ENCODE results near the gene STXBP5L. TPM values are rescaled to one million over a fixed set of nuclear protein-coding genes. Genes with fewer than 3 reads are reported as not detected.
"Not testable (repeated sequence)": the region's sequence is repeated elsewhere in the genome, so short reads cannot be mapped to it uniquely, and the experiment has no call there.

STXBP5L gene
- total and polyA plus RNA-seq, 2 donors, result 1.8 to 3.4 TPM

GRCh38 chr3:121436641-121437040 is 528.6 kb downstream of the STXBP5L start:
- Histone ChIP-seq H3K4me1 (ENCODE audit: insufficient read depth) (no peaks in the 10 kb centered on the region), H3K27ac (ENCODE audit: low read depth) (no peak overlapping the region), H3K36me3 (ENCODE audit: insufficient read depth) (no peaks in the 10 kb centered on the region), H3K4me3 (ENCODE audit: low read depth, low read length) (no peak overlapping the region)
- 77% methylated on average over 3 of the region's 3 CpGs for WGBS
- DNase-seq (ENCODE audit: extremely low spot score), result no peak

DNA sequence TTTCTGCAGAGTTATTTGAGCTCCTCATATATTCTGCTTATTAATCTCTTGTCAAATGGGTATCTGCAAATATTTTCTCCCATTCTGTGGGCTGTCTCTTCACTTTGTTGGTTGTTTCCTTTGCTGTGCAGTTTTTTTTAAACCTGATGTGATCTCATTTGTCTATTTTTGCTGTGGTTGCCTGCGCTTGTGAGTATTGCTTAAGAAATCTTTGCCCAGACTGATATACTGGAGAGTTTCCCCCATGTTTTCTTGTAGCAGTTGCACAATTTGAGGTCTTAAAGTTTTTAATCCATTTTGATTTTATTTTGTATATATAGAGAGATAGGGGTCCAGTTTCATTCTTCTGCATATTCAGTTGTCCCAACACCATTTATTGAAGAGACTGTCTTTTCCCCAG is 535.5 kb downstream of the STXBP5L start:
- Histone ChIP-seq H3K36me3 (ENCODE audit: insufficient read depth) (no peaks in the 10 kb centered on the region), H3K27ac (ENCODE audit: low read depth) (no peak overlapping the region), H3K4me1 (ENCODE audit: insufficient read depth) (no peaks in the 10 kb centered on the region), H3K4me3 (ENCODE audit: low read depth, low read length) (no peak overlapping the region)
- 99% methylated on average over 1 of the region's 1 CpG for WGBS
- DNase-seq (ENCODE audit: extremely low spot score), result no peak

- H3K4me1 ChIP-seq (ENCODE audit: insufficient read depth); H3K27ac ChIP-seq (ENCODE audit: low read depth); DNase-seq (ENCODE audit: extremely low spot score); H3K36me3 ChIP-seq (ENCODE audit: insufficient read depth); H3K4me3 ChIP-seq (ENCODE audit: low read depth, low read length): not testable (repeated sequence)
- 86% methylated on average over 12 of the region's 12 CpGs for WGBS
Observed at GRCh38 chr3:121451752-121452151, 543.7 kb downstream of the STXBP5L start.

GRCh38 chr3:121462565-121462964 is 554.6 kb downstream of the STXBP5L start:
- Histone ChIP-seq H3K27ac (ENCODE audit: low read depth) (no peak overlapping the region), H3K4me1 (ENCODE audit: insufficient read depth) (no peaks in the 10 kb centered on the region), H3K36me3 (ENCODE audit: insufficient read depth) (no peaks in the 10 kb centered on the region), H3K4me3 (ENCODE audit: low read depth, low read length) (no peak overlapping the region)
- no peak for DNase-seq (ENCODE audit: extremely low spot score)
- WGBS, result 93% methylated on average over 3 of the region's 3 CpGs

- no peak for DNase-seq (ENCODE audit: extremely low spot score)
- no peaks in the 10 kb centered on the region for H3K4me1 ChIP-seq (ENCODE audit: insufficient read depth)
- no peak overlapping the region for H3K4me3 ChIP-seq (ENCODE audit: low read depth, low read length)
- no peaks in the 10 kb centered on the region for H3K36me3 ChIP-seq (ENCODE audit: insufficient read depth)
- no peak overlapping the region for H3K27ac ChIP-seq (ENCODE audit: low read depth)
Observed at GRCh38 chr3:121463745-121464144, 555.7 kb downstream of the STXBP5L start.

GRCh38 chr3:121467085-121467484 is 559.1 kb downstream of the STXBP5L start:
- H3K4me3 ChIP-seq (ENCODE audit: low read depth, low read length), result no peak overlapping the region
- DNase-seq (ENCODE audit: extremely low spot score), result no peak
- no peaks in the 10 kb centered on the region for H3K4me1 ChIP-seq (ENCODE audit: insufficient read depth)
- H3K27ac ChIP-seq (ENCODE audit: low read depth), result no peak overlapping the region
- H3K36me3 ChIP-seq (ENCODE audit: insufficient read depth), result no peaks in the 10 kb centered on the region
- 39% methylated on average over 2 of the region's 2 CpGs for WGBS

GRCh38 chr3:121473001-121473400 is 565.0 kb downstream of the STXBP5L start:
- H3K4me1 ChIP-seq (ENCODE audit: insufficient read depth), result no peaks in the 10 kb centered on the region
- DNase-seq (ENCODE audit: extremely low spot score), result no peak
- 99% methylated on average over 2 of the region's 2 CpGs for WGBS
- no peak overlapping the region for H3K4me3 ChIP-seq (ENCODE audit: low read depth, low read length)
- no peaks in the 10 kb centered on the region for H3K36me3 ChIP-seq (ENCODE audit: insufficient read depth)
- no peak overlapping the region for H3K27ac ChIP-seq (ENCODE audit: low read depth)

Small RNAs within 50 kb of the gene (small RNA-seq; reads per million reads assigned to genes)
- not detected for gene MIR5682

Other genes with a start within 250 kb of the STXBP5L start
- gene HGD, start 226.0 kb upstream of the STXBP5L start, total RNA-seq, result not detected
- 0.27 TPM for gene HGD, start 226.0 kb upstream of the STXBP5L start, polyA plus RNA-seq
- 19.1 TPM for gene RABL3, start 165.7 kb upstream of the STXBP5L start, total RNA-seq
- 18.2 TPM for gene RABL3, start 165.7 kb upstream of the STXBP5L start, polyA plus RNA-seq
- gene GTF2E1, start 165.5 kb upstream of the STXBP5L start, total RNA-seq, result 18.1 TPM
- 7.7 TPM for gene GTF2E1, start 165.5 kb upstream of the STXBP5L start, polyA plus RNA-seq

All from urinary bladder (tissue), 4 donors.